GM12878 (cell line): ENCODE measurements around the gene ELOF1. TPM values are rescaled to one million over a fixed set of nuclear protein-coding genes. Genes with fewer than 3 reads are reported as not detected.
"Not testable (repeated sequence)": the region's sequence is repeated elsewhere in the genome, so short reads cannot be mapped to it uniquely, and the experiment has no call there.

Experiments used
- ATAC-seq: fragments of 200-7000 bp; cut with Tn5 transposase; 3 replicates; pipeline ENCODE4 v1.9.1; 2020; ENCODE audit warnings: mild to moderate bottlenecking, moderate library complexity
- BruUV-seq: library from RNA; stranded (reverse); fragments of 400-500 nt; replicated peaks from 2 replicates; lab custom pipeline; 2021; lab: Mats Ljungman, UMichigan
- CTCF ChIA-PET: fragments of 300-600 bp; sonication (Branson Sonifier 250); formaldehyde crosslinking; extraction: SDS; loops from one replicate; lab custom pipeline; 2021; ENCODE audit warnings: inconsistent platforms; lab: Yijun Ruan, JAX
- POLR2A ChIA-PET: fragments of 350-600 bp; formaldehyde crosslinking; extraction: SDS; loops from one replicate; lab custom pipeline; 2021; ENCODE audit warnings: inconsistent platforms; lab: Charles Lee
- RAD21 ChIA-PET: fragments of 300-600 bp; sonication (Branson Sonifier 250); formaldehyde crosslinking; loops from one replicate; lab custom pipeline; 2023; ENCODE audit warnings: antibody characterized with exemption; ENCODE audit not compliant: unreplicated experiment; lab: Charles Lee
- SMC1A ChIA-PET: fragments of 300-600 bp; sonication (Branson Sonifier 250); formaldehyde crosslinking; loops from one replicate; lab custom pipeline; 2023; ENCODE audit not compliant: unreplicated experiment, uncharacterized antibody; lab: Charles Lee
- DNase-seq: peaks from one replicate; pipeline ENCODE4 v3.0.0-alpha.2; 2011; ENCODE audit warnings: low read depth, low spot score
- FAIRE-seq: peaks from 3 replicates; lab custom pipeline; 2011; peaks lifted over from hg19 to GRCh38; lab: Jason Lieb, UNC
- H2AFZ ChIP-seq: 2 replicates; pipeline ENCODE4 v1.6.0; 2011; ENCODE audit warnings: low read depth, low read length, control low read depth; ENCODE audit not compliant: control insufficient read depth
- H3K27ac ChIP-seq: 2 replicates; pipeline ENCODE4 v1.5.1; 2011; ENCODE audit warnings: control low read depth; ENCODE audit not compliant: control insufficient read depth, insufficient read depth
- H3K27me3 ChIP-seq, 2 experiments: replicated peaks in 1 of 2; 2 replicates each; pipeline versions ENCODE4 v1.6.0 to v1.6.1; 2011; ENCODE audit warnings: low read length in 1 of 2; ENCODE audit not compliant: control insufficient read depth in 2 of 2, insufficient read depth in 2 of 2
- H3K36me3 ChIP-seq, 2 experiments: 2 replicates each; pipeline ENCODE4 v1.5.1; 2011; ENCODE audit warnings: low read length in 1 of 2; ENCODE audit not compliant: control insufficient read depth in 2 of 2, insufficient read depth in 2 of 2
- H3K4me1 ChIP-seq: 2 replicates; pipeline ENCODE4 v1.6.1; 2011; ENCODE audit warnings: mild to moderate bottlenecking, low read length, moderate library complexity, mixed read lengths; ENCODE audit not compliant: control insufficient read depth, insufficient read depth
- H3K4me2 ChIP-seq: 2 replicates; pipeline ENCODE4 v1.6.0; 2011; ENCODE audit warnings: control low read depth; ENCODE audit not compliant: control insufficient read depth, insufficient read depth
- H3K4me3 ChIP-seq: fragments of 200-600 bp; sonication (generic); 2 replicates; pipeline ENCODE4 v1.5.1; 2016
- H3K79me2 ChIP-seq: 2 replicates; pipeline ENCODE4 v1.6.0; 2011; ENCODE audit warnings: low read length; ENCODE audit not compliant: control insufficient read depth, insufficient read depth
- H3K9ac ChIP-seq: 2 replicates; pipeline ENCODE4 v1.8.0; 2011; ENCODE audit warnings: low read length, control low read depth, mixed read lengths; ENCODE audit not compliant: control insufficient read depth, insufficient read depth
- H3K9me3 ChIP-seq: replicated peaks from 3 replicates; pipeline ENCODE4 v1.5.1; 2011; ENCODE audit warnings: mild to moderate bottlenecking, low read length; ENCODE audit not compliant: control insufficient read depth, insufficient read depth
- H4K20me1 ChIP-seq: 2 replicates; pipeline ENCODE4 v1.6.0; 2011; ENCODE audit not compliant: control insufficient read depth, insufficient read depth
- EED ChIP-seq: sonication (generic); IDR thresholded peaks from 2 replicates; pipeline ENCODE4 v1.6.1; 2016; ENCODE audit warnings: antibody characterized with exemption, low read depth
- FOS ChIP-seq: IDR thresholded peaks from 3 replicates; pipeline ENCODE4 v1.6.1; 2011; ENCODE audit warnings: borderline replicate concordance; ENCODE audit not compliant: insufficient read length; ENCODE audit errors: extremely low read depth
- IKZF1 ChIP-seq: fragments of 450-650 bp; conservative IDR thresholded peaks from 2 replicates; pipeline ENCODE4 v1.6.1; 2017; ENCODE audit warnings: antibody characterized with exemption, mild to moderate bottlenecking
- WGBS: methylation state at CpG from one replicate; pipeline ENCODE4 v1.1.6; 2016; ENCODE audit warnings: low lambda C conversion rate; ENCODE audit not compliant: insufficient replicate concordance, insufficient coverage; ENCODE audit errors: missing lambda C conversion rate; 5-methylcytosine and 5-hydroxymethylcytosine counted together
- in situ Hi-C: fragments of 300-500 bp; cut with MboI; formaldehyde crosslinking; loops from 9 replicates; pipeline ENCODE4 v1.14.3; 2018; ENCODE audit warnings: mixed read lengths
- intact Hi-C: fragments of 100-400 bp; cut with micrococcal nuclease; formaldehyde crosslinking; loops from one replicate; pipeline ENCODE4 v1.14.2; 2022; ENCODE audit not compliant: unreplicated experiment
- polyA plus RNA-seq, 11 experiments: library from polyadenylated mRNA; depleted of rRNA in 4 of 11; unstranded in 6 of 11; stranded (reverse) in 5 of 11; fragments of >200 nt; fragmentation: Nextera tagmentation in 4 of 11; fragmentation: Illumina TruSeq in 1 of 11; extraction: Ambion mirVana in 4 of 11; extraction: Trizol in 1 of 11; gene quantifications; 1 replicate in 1 of 11; 2 replicates in 10 of 11; pipeline versions ENCODE4 v1.2.1 to v1.2.3, GENCODE V29; 2011 to 2016; ENCODE audit warnings: inconsistent platforms in 2 of 11, missing spikeins in 2 of 11, low read depth in 1 of 11
- total RNA-seq, 4 experiments: library from RNA; depleted of rRNA in 3 of 4; stranded (reverse); fragments of >200 nt in 3 of 4; fragmentation: Illumina TruSeq in 1 of 4; extraction: Trizol in 1 of 4; gene quantifications; 2 replicates each; pipeline versions ENCODE4 v1.2.1 to v1.2.3, GENCODE V29; 2013 to 2021
- TF ChIP-seq, protein P1 (sequence below): fragments of 450-650 bp; IDR thresholded peaks from 2 replicates; pipeline ENCODE4 v1.6.1; 2016; ENCODE audit warnings: mild to moderate bottlenecking

ELOF1 gene
- total and polyA plus RNA-seq, 10 of the 15 experiments (the other 5 are each of a cell fraction or from before 2014, with no cell fraction given): 11.7 to 124 (median 92.9) TPM

- intact Hi-C loops (loop anchor here (10.0 kb wide), 2 partner anchors 359 to 691 kb away; partner anchors contain the start of genes CARM1 and ZNF700), in situ Hi-C loops (no loop called here)
- Histone ChIP-seq H3K27ac (peak overlapping the region; percentile 17; the same call in 1 of the 2 replicates), H3K4me3 (no peak overlapping the region), H3K9me3 (no peaks in the 10 kb centered on the region), H3K4me1 (peaks cover 29% of the 10 kb centered on the region), H3K27me3 (no peaks in the 10 kb centered on the region), H3K79me2 (no peaks in the 10 kb centered on the region), H3K9ac (no peak overlapping the region), H3K36me3 (no peaks in the 10 kb centered on the region), H3K4me2 (no peak overlapping the region), H2AFZ (no peak overlapping the region), H4K20me1 (no peaks in the 10 kb centered on the region)
- no peak for ATAC-seq
- ChIA-PET RAD21 (interaction anchor here (0.9 kb wide), 1 partner anchor 15 kb away, joined by 4 read pairs; no protein-coding TSS in a partner anchor), SMC1A (interaction anchor here (0.9 to 1.0 kb wide), 2 partner anchors 17 to 19 kb away, joined by 3 to 4 read pairs; no protein-coding TSS in a partner anchor), CTCF (interaction anchor here (5.8 kb wide), 1 partner anchor 15 kb away, joined by 47 read pairs; no protein-coding TSS in a partner anchor), POLR2A (interaction anchor here (0.6 to 1.0 kb wide), 3 partner anchors 15 to 690 kb away, joined by 3 to 7 read pairs (median 4); no protein-coding TSS in a partner anchor)
- FAIRE-seq: no peak
- TSS peak; percentile 85 for BruUV-seq
- WGBS: 6% methylated on average over 2 of the region's 2 CpGs
- TF ChIP-seq IKZF1 (0 out of 2 replicates have a peak, but pooled peaks have one; percentile 11), EED (no peak), FOS (no peak)
- TF ChIP-seq, protein P1, sequence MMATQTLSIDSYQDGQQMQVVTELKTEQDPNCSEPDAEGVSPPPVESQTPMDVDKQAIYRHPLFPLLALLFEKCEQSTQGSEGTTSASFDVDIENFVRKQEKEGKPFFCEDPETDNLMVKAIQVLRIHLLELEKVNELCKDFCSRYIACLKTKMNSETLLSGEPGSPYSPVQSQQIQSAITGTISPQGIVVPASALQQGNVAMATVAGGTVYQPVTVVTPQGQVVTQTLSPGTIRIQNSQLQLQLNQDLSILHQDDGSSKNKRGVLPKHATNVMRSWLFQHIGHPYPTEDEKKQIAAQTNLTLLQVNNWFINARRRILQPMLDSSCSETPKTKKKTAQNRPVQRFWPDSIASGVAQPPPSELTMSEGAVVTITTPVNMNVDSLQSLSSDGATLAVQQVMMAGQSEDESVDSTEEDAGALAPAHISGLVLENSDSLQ: peak; percentile 59; the same call in 1 of the 2 replicates
- DNase-seq: no peak
Observed at GRCh38 chr19:11566164-11566563, 7.1 kb upstream of the ELOF1 start.

DNA sequence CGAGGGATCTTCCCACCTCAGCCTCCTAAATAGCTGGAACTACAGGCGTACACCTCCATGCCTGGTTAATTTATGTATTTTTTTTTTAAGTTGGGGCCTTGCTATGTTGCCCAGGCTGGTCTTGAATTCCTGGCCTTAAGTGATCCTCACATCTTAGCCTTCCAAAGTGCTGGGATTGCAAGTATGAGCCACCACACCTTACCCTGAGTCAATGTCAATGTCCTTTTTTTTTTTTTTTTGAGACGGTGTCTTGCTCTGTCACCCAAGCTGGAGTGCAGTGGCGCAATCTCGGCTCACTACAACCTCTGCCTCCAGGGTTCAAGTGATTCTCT is 6.6 kb upstream of the ELOF1 start:
- H2AFZ ChIP-seq, H3K36me3 ChIP-seq, H3K79me2 ChIP-seq, H3K4me3 ChIP-seq, FAIRE-seq, in situ Hi-C loops, H3K4me2 ChIP-seq, DNase-seq, H3K27me3 ChIP-seq, ATAC-seq, H3K9me3 ChIP-seq, BruUV-seq, H3K9ac ChIP-seq, H4K20me1 ChIP-seq: not testable (repeated sequence)
- ChIA-PET RAD21 (interaction anchor here (0.9 kb wide), 1 partner anchor 15 kb away, joined by 4 read pairs; no protein-coding TSS in a partner anchor), SMC1A (interaction anchor here (0.9 kb wide), 1 partner anchor 18 kb away, joined by 4 read pairs; no protein-coding TSS in a partner anchor), CTCF (interaction anchor here (5.8 kb wide), 1 partner anchor 15 kb away, joined by 47 read pairs; no protein-coding TSS in a partner anchor), POLR2A (interaction anchor here (1.0 kb wide), 1 partner anchor 17 kb away, joined by 4 read pairs; no protein-coding TSS in a partner anchor)
- H3K27ac ChIP-seq: peak overlapping the region; percentile 47; the same call in 1 of the 2 replicates
- intact Hi-C loops: loop anchor here (10.0 kb wide), 2 partner anchors 359 to 691 kb away; partner anchors contain the start of genes CARM1 and ZNF700
- H3K4me1 ChIP-seq: peaks cover 29% of the 10 kb centered on the region
- 100% methylated on average over 4 of the region's 5 CpGs for WGBS

DNA sequence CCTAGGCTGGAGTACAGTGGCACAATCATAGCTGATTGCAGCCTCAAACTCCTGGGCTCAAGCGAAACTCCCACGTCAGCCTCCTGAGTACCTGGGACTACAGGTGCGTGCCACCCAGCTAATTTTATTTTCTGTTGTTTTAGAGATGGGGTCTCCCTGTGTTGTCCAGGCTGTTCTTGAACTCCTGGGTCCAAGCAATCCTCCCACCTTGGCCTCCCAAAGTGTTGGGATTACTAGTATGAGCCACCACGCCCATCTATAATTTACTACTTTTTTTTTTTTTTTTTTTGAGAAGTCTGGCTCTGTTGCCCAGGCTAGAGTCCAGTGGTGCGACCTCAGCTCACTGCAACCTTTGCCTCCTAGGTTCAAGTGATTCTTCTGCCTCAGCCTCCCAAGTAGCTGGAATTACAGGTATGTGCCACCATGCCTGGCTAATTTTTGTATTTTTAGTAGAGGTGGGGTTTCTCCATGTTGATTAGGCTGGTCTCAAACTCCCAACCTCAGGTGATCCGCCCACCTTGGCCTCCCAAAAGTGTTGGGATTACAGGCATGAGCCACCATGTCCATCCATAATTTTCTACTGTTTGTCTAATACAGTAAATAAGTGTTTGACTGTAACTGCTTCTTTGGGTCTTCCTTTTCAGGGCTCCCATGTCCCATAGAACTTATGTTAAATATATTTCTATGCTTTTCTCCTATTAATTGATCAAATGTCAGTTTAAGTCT is 5.2 kb upstream of the ELOF1 start:
- intact Hi-C loops: loop anchor here (10.0 kb wide), 2 partner anchors 361 to 689 kb away; partner anchors contain the start of genes CARM1 and ZNF700
- Histone ChIP-seq H3K4me2 (peak overlapping the region; percentile 44), H3K4me1 (peaks cover 21% of the 10 kb centered on the region), H3K79me2 (peaks cover 14% of the 10 kb centered on the region), H3K27ac (peak overlapping the region; percentile 31)
- in situ Hi-C loops, H3K4me3 ChIP-seq, ATAC-seq, H3K36me3 ChIP-seq, H2AFZ ChIP-seq, BruUV-seq, H3K27me3 ChIP-seq, FAIRE-seq, H4K20me1 ChIP-seq, H3K9me3 ChIP-seq, DNase-seq, H3K9ac ChIP-seq: not testable (repeated sequence)
- ChIA-PET SMC1A (interaction anchor here (0.8 to 8.5 kb wide), 6 partner anchors 9 to 233 kb away, joined by 4 to 215 read pairs (median 4); partner anchors contain the start of genes ACP5 and ZNF491), POLR2A (interaction anchor here (0.5 to 6.8 kb wide), 6 partner anchors 10 to 251 kb away, joined by 3 to 94 read pairs (median 6); no protein-coding TSS in a partner anchor), RAD21 (interaction anchor here (1.0 to 6.9 kb wide), 2 partner anchors 9 to 22 kb away, joined by 3 to 172 read pairs; no protein-coding TSS in a partner anchor), CTCF (interaction anchor here (0.6 to 9.1 kb wide), 6 partner anchors 10 to 28 kb away, joined by 3 to 225 read pairs (median 4); partner anchors contain the start of gene ACP5)
- 91% methylated on average over 5 of the region's 6 CpGs for WGBS
